ENCODE results near the gene ITGB1. TPM values are rescaled to one million over a fixed set of nuclear protein-coding genes. Genes with fewer than 3 reads are reported as not detected.

The ITGB1 gene
- total RNA-seq, 4 donors from 2014 or later, result 57.8 to 256 (median 162) TPM

- peaks cover 0 to 16% (median 5%) of the 10 kb centered on the region in 4 donors for H3K4me1 ChIP-seq
- H3K27ac ChIP-seq, result peak overlapping the region in 1 of 4 donors; percentile 56
- H3K27me3 ChIP-seq, result no peaks in the 10 kb centered on the region
- no peak overlapping the region for H3K4me3 ChIP-seq
- no peaks in the 10 kb centered on the region for H3K36me3 ChIP-seq
- no peak for DNase-seq
- no peak for TF ChIP-seq POLR2A (IDR thresholded peaks at IDR 0.05)
- TF ChIP-seq, protein P1, sequence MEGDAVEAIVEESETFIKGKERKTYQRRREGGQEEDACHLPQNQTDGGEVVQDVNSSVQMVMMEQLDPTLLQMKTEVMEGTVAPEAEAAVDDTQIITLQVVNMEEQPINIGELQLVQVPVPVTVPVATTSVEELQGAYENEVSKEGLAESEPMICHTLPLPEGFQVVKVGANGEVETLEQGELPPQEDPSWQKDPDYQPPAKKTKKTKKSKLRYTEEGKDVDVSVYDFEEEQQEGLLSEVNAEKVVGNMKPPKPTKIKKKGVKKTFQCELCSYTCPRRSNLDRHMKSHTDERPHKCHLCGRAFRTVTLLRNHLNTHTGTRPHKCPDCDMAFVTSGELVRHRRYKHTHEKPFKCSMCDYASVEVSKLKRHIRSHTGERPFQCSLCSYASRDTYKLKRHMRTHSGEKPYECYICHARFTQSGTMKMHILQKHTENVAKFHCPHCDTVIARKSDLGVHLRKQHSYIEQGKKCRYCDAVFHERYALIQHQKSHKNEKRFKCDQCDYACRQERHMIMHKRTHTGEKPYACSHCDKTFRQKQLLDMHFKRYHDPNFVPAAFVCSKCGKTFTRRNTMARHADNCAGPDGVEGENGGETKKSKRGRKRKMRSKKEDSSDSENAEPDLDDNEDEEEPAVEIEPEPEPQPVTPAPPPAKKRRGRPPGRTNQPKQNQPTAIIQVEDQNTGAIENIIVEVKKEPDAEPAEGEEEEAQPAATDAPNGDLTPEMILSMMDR (IDR thresholded peaks at IDR 0.05), result no peak
- H3K9me3 ChIP-seq, result no peaks in the 10 kb centered on the region
Measured at GRCh38 chr10:32985775-32986350, 27.8 kb upstream of the ITGB1 start.

GRCh38 chr10:32985341-32985764 is 27.3 kb upstream of the ITGB1 start:
- Histone ChIP-seq H3K36me3 (no peaks in the 10 kb centered on the region), H3K4me3 (no peak overlapping the region), H3K27me3 (no peaks in the 10 kb centered on the region), H3K4me1 (peaks cover 0 to 17% (median 5%) of the 10 kb centered on the region in 4 donors), H3K9me3 (no peaks in the 10 kb centered on the region), H3K27ac (peak overlapping the region in 1 of 4 donors; percentile 56)
- DNase-seq, result no peak
- no peak for TF ChIP-seq POLR2A (IDR thresholded peaks at IDR 0.05)

GRCh38 chr10:32984003-32984600 is 26.1 kb upstream of the ITGB1 start:
- TF ChIP-seq, protein P1 (IDR thresholded peaks at IDR 0.05), result no peak
- TF ChIP-seq POLR2A (IDR thresholded peaks at IDR 0.05), result no peak
- H3K27ac ChIP-seq, result no peak overlapping the region
- no peaks in the 10 kb centered on the region for H3K36me3 ChIP-seq
- H3K4me1 ChIP-seq, result peaks cover 0 to 23% (median 5%) of the 10 kb centered on the region in 4 donors
- no peak overlapping the region for H3K4me3 ChIP-seq
- H3K27me3 ChIP-seq, result no peaks in the 10 kb centered on the region
- DNase-seq, result no peak
- no peaks in the 10 kb centered on the region for H3K9me3 ChIP-seq

DNA sequence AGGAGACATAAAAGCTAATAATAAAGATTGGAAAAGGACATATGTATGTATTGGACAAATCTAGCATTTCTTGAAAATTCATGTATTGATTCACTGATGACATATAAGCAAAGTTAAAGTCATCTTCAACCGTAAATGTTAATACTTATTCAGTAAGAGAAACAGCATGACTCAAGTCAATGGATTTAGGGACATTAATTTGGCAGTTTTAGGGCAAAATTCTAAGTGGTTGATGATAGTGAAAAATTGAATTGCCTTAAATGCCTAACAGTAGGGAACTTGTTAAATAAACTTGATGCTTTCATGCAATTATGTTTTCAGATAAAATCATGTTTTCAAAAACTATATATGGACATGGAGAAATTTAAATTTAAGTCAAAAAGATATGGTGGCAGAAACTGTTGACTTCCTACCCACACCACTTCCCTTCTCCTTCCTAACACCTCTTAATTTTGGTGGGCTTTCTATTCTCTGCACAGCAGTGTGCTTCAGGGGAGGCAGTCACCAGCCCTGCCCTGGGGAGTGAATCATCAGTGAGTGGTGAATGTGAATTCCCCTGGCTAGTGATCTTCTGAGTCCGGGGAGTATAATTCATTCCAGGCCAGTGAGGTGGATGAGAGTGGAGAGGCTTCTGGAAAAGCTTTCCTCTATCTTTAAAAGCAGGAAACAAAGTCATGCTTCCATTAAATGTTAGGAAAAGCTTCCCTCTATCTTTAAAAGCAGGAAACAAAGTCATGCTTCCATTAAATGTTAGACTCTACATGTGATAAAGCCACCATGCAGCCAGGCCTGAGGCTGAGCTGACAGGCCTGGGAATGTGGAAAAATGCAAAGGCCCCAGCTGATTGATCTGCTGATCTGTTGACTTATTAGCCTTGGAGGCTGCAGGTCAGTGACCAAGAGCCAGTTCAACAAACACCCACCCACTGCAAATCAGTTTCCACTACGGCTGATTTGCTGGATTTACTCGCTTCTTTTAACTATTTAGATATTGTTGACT is 25.2 kb upstream of the ITGB1 start:
- Histone ChIP-seq H3K9me3 (no peaks in the 10 kb centered on the region), H3K4me3 (no peak overlapping the region), H3K4me1 (peaks cover 0 to 23% (median 5%) of the 10 kb centered on the region in 4 donors), H3K27ac (no peak overlapping the region), H3K36me3 (no peaks in the 10 kb centered on the region), H3K27me3 (no peaks in the 10 kb centered on the region)
- no peak for TF ChIP-seq POLR2A (IDR thresholded peaks at IDR 0.05)
- TF ChIP-seq, protein P1 (IDR thresholded peaks at IDR 0.05), result no peak
- peak in 1 of 3 donors; percentile 60 for DNase-seq

DNA sequence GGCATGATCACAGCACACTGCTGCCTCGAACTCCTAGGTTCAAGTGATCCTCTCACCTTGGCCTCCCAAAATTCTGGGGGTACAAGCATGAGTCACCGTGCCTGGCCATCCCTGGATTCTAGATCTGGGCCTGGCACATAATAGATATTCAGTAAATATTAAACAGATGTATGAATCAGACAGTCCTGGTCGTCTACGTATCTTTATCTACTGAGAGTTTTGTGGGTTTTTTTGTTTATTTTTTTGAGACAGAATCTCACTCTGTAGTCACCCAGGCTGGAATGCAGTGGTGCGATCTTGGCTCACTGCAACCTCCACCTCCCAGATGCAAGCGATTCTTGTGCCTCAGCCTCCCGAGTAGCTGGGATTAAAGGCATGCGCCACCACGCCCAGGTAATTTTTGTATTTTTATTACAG is 24.3 kb upstream of the ITGB1 start:
- TF ChIP-seq, protein P1 (IDR thresholded peaks at IDR 0.05), result no peak
- TF ChIP-seq POLR2A (IDR thresholded peaks at IDR 0.05), result no peak
- Histone ChIP-seq H3K4me1 (peaks cover 0 to 23% (median 5%) of the 10 kb centered on the region in 4 donors), H3K36me3 (no peaks in the 10 kb centered on the region), H3K27me3 (no peaks in the 10 kb centered on the region), H3K4me3 (no peak overlapping the region), H3K9me3 (no peaks in the 10 kb centered on the region), H3K27ac (peak overlapping the region in 3 of 4 donors; percentile 83 to 94 (median 92))
- no peak for DNase-seq
